ENCODE results near the gene TMEM196. TPM values are rescaled to one million over a fixed set of nuclear protein-coding genes. Genes with fewer than 3 reads are reported as not detected.

Gene TMEM196
- total RNA-seq, 1 experiment from 2014 or later: not detected

- Histone ChIP-seq H3K27me3 (ENCODE audit: insufficient read depth, low read length) (no peaks in the 10 kb centered on the region), H3K4ac (ENCODE audit: low read depth, low read length) (no peak overlapping the region), H2AFZ (ENCODE audit: low read length) (no peak overlapping the region), H4K5ac (ENCODE audit: insufficient read length, low read depth, low read length) (no peak overlapping the region), H4K91ac (ENCODE audit: insufficient read length, low read depth, low read length) (no peak overlapping the region), H3K9ac (ENCODE audit: extremely low read depth, insufficient read length, low read length) (no peak overlapping the region), H2BK20ac (ENCODE audit: low read depth, low read length, poor library complexity, severe bottlenecking) (no peak overlapping the region), H2AK5ac (ENCODE audit: insufficient read length, low read length) (no peak overlapping the region), H2BK5ac (ENCODE audit: insufficient read length, low read length) (no peak overlapping the region), H2BK120ac (ENCODE audit: low read depth, low read length, poor library complexity, severe bottlenecking) (no peak overlapping the region), H3K79me1 (ENCODE audit: insufficient read depth, low read depth, low read length, poor library complexity, severe bottlenecking) (no peaks in the 10 kb centered on the region), H3T11ph (ENCODE audit: low read length) (no peak overlapping the region), H3K14ac (ENCODE audit: insufficient read depth, low read length) (no peak overlapping the region), H3K23me2 (ENCODE audit: insufficient read length, low read depth, low read length, poor library complexity, severe bottlenecking) (no peaks in the 10 kb centered on the region), H3K9me3 (ENCODE audit: control insufficient read depth, low read depth, low read length) (no peaks in the 10 kb centered on the region), H3K56ac (ENCODE audit: insufficient read length, low read depth, low read length) (no peak overlapping the region), H2BK12ac (ENCODE audit: insufficient read length, low read depth, low read length) (no peak overlapping the region), H4K20me1 (ENCODE audit: control insufficient read depth, insufficient read depth, insufficient read length) (no peaks in the 10 kb centered on the region), H3K27ac (ENCODE audit: insufficient read length, low read depth, low read length) (no peak overlapping the region), H2BK15ac (ENCODE audit: low read depth, low read length) (no peak overlapping the region), H4K8ac (replicated peaks; ENCODE audit: insufficient read length, low read depth, low read length) (no peak overlapping the region), H3K79me2 (ENCODE audit: insufficient read depth, low read length) (no peaks in the 10 kb centered on the region), H3K23ac (ENCODE audit: insufficient read length, low read depth, low read length) (no peak overlapping the region), H3K18ac (ENCODE audit: insufficient read length, low read depth, low read length) (no peak overlapping the region), H3K4me2 (ENCODE audit: insufficient read depth, insufficient read length, low read length) (no peak overlapping the region), H3K4me1 (ENCODE audit: insufficient read depth, low read length) (no peaks in the 10 kb centered on the region)
- Mint-ChIP-seq H3K9me3 (no peaks in the 10 kb centered on the region), H3K27me3 (ENCODE audit: low read depth) (peaks cover 12% of the 10 kb centered on the region), H3K36me3 (ENCODE audit: insufficient read depth in 1 of 3, low read depth in 3 of 3) (no peaks in the 10 kb centered on the region), H3K4me1 (no peaks in the 10 kb centered on the region), H3K4me3 (no peak overlapping the region), H3K27ac (no peak overlapping the region)
- TF ChIP-seq, protein P1, sequence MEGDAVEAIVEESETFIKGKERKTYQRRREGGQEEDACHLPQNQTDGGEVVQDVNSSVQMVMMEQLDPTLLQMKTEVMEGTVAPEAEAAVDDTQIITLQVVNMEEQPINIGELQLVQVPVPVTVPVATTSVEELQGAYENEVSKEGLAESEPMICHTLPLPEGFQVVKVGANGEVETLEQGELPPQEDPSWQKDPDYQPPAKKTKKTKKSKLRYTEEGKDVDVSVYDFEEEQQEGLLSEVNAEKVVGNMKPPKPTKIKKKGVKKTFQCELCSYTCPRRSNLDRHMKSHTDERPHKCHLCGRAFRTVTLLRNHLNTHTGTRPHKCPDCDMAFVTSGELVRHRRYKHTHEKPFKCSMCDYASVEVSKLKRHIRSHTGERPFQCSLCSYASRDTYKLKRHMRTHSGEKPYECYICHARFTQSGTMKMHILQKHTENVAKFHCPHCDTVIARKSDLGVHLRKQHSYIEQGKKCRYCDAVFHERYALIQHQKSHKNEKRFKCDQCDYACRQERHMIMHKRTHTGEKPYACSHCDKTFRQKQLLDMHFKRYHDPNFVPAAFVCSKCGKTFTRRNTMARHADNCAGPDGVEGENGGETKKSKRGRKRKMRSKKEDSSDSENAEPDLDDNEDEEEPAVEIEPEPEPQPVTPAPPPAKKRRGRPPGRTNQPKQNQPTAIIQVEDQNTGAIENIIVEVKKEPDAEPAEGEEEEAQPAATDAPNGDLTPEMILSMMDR (conservative IDR thresholded peaks at IDR 0.05): no peak
- DNase-seq: no peak
- WGBS (ENCODE audit: extremely low coverage, insufficient read length, low lambda C conversion rate): no CpG with 5 or more reads among the region's 1 CpG
These were observed 57.9 kb downstream of the TMEM196 start for GRCh38 chr7:19715499-19715898.

Measured in H9 (cell line).